ENCODE results near the gene RSU1.

DNA sequence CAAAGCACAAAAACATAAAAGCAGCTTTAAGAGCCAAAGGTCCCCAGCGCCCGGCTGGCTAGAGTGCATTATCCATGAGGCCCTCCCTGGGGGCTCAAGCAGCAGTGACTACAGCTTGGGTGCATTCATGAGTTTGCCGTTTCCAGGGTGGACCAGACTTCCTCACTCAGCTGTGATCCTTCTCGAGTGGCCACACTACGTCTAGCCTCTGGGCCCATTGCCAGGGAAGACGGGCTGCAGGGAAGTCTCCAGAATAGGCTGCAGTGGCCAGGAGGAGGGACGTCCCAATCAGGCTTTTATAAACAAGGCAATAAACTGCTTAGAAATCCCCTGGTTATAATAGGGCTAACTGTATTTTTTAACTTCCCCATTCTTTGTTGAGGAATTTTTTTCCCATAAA, 206.2 kb downstream of the RSU1 start:
- TF ChIP-seq, protein P1, sequence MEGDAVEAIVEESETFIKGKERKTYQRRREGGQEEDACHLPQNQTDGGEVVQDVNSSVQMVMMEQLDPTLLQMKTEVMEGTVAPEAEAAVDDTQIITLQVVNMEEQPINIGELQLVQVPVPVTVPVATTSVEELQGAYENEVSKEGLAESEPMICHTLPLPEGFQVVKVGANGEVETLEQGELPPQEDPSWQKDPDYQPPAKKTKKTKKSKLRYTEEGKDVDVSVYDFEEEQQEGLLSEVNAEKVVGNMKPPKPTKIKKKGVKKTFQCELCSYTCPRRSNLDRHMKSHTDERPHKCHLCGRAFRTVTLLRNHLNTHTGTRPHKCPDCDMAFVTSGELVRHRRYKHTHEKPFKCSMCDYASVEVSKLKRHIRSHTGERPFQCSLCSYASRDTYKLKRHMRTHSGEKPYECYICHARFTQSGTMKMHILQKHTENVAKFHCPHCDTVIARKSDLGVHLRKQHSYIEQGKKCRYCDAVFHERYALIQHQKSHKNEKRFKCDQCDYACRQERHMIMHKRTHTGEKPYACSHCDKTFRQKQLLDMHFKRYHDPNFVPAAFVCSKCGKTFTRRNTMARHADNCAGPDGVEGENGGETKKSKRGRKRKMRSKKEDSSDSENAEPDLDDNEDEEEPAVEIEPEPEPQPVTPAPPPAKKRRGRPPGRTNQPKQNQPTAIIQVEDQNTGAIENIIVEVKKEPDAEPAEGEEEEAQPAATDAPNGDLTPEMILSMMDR (IDR thresholded peaks at IDR 0.05; ENCODE audit: insufficient read depth, low read depth, low read length), result no peak
- TF ChIP-seq EZH2 (IDR thresholded peaks at IDR 0.05; ENCODE audit: insufficient read depth, low read length), result no peak

All from astrocyte (in vitro differentiated cells and primary cell).